Testis (tissue), 2 donors: ENCODE results near the gene LGALS9.

Experiments used
- CTCF ChIP-seq, 3 experiments: fragments of 450-650 bp in 2 of 3; fragments of 200-600 bp in 1 of 3; sonication (generic) in 1 of 3; IDR thresholded peaks; one replicate each; pipeline ENCODE4 v1.5.1; 2016 to 2019; ENCODE audit warnings: antibody characterized with exemption in 3 of 3, mild to moderate bottlenecking in 2 of 3, moderate library complexity in 1 of 3
- POLR2A ChIP-seq: fragments of 450-650 bp; IDR thresholded peaks from one replicate; pipeline ENCODE4 v1.6.1; 2017; ENCODE audit warnings: antibody characterized with exemption, mild to moderate bottlenecking, moderate library complexity

GRCh38 chr17:27612160-27612770, 18.7 kb upstream of the LGALS9 start:
- TF ChIP-seq CTCF (IDR thresholded peaks at IDR 0.05), result no peak
- no peak for TF ChIP-seq POLR2A
